ENCODE results near the gene ZYX.

GRCh38 chr7:143417734-143418383 is 36.7 kb downstream of the ZYX start:
- no peak for TF ChIP-seq POLR2A (IDR thresholded peaks at IDR 0.05)
- TF ChIP-seq CTCF (IDR thresholded peaks at IDR 0.05) = no peak
- no peak for TF ChIP-seq EP300 (IDR thresholded peaks at IDR 0.05)
